SK-N-SH (cell line): ENCODE data around the gene NAXD.

Experiments used
- ELF1 ChIP-seq: IDR thresholded peaks from 2 replicates; pipeline ENCODE4 v1.4.0; 2012
- EP300 ChIP-seq, 2 experiments: IDR thresholded peaks; 2 replicates each; pipeline versions ENCODE4 v1.4.0 to v1.6.1; 2012; ENCODE audit warnings: borderline replicate concordance in 1 of 2, low read depth in 1 of 2, low read length in 1 of 2
- MEF2A ChIP-seq: IDR thresholded peaks from 2 replicates; pipeline ENCODE4 v1.4.0; 2012; ENCODE audit warnings: low read depth, borderline replicate concordance
- MXI1 ChIP-seq: IDR thresholded peaks from 2 replicates; pipeline ENCODE4 v1.6.1; 2012; ENCODE audit warnings: mild to moderate bottlenecking, low read depth, low read length, improper control_type of control experiment
- TAF1 ChIP-seq: IDR thresholded peaks from 2 replicates; pipeline ENCODE4 v1.6.1; 2012; ENCODE audit warnings: low read depth, mild to moderate bottlenecking, low read length, moderate library complexity, borderline replicate concordance
- TF ChIP-seq, protein P1 (sequence below): fragments of 200-600 bp; sonication (generic); IDR thresholded peaks from 2 replicates; pipeline ENCODE4 v1.6.1; 2017; ENCODE audit warnings: antibody characterized with exemption, mild to moderate bottlenecking, moderate library complexity

DNA sequence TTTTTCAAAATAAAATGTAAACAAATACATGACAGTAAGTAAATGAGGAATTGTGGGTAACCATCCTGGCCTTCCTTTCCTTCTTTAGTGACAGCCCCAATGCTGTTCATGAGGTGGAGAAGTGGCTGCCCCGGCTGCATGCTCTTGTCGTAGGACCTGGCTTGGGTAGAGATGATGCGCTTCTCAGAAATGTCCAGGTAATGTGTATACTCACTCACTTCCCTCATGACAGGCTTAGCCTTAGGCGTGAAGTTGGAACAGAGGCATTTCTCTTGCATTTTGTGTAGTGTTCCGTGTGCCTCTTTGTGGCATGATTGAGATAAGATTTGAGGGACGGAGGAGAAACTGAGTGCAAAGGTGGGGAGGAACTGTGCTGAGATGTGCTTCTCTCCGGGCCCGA lies 12.0 kb downstream of the NAXD start:
- no peak for TF ChIP-seq EP300 (IDR thresholded peaks at IDR 0.05; ENCODE audit: borderline replicate concordance in 1 of 2, low read depth in 1 of 2, low read length in 1 of 2)
- TF ChIP-seq ELF1: no peak
- no peak for TF ChIP-seq MXI1
- TF ChIP-seq, protein P1, sequence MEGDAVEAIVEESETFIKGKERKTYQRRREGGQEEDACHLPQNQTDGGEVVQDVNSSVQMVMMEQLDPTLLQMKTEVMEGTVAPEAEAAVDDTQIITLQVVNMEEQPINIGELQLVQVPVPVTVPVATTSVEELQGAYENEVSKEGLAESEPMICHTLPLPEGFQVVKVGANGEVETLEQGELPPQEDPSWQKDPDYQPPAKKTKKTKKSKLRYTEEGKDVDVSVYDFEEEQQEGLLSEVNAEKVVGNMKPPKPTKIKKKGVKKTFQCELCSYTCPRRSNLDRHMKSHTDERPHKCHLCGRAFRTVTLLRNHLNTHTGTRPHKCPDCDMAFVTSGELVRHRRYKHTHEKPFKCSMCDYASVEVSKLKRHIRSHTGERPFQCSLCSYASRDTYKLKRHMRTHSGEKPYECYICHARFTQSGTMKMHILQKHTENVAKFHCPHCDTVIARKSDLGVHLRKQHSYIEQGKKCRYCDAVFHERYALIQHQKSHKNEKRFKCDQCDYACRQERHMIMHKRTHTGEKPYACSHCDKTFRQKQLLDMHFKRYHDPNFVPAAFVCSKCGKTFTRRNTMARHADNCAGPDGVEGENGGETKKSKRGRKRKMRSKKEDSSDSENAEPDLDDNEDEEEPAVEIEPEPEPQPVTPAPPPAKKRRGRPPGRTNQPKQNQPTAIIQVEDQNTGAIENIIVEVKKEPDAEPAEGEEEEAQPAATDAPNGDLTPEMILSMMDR: no peak
- TF ChIP-seq MEF2A: no peak
- no peak for TF ChIP-seq TAF1
